ENCODE measurements around the gene NETO2. TPM values are rescaled to one million over a fixed set of nuclear protein-coding genes. Genes with fewer than 3 reads are reported as not detected.

The NETO2 gene
- total RNA-seq, 1 experiment from 2014 or later = 54.4 TPM

- intact Hi-C loops (cut with micrococcal nuclease; ENCODE audit: unreplicated experiment) = no loop called here
- ChIA-PET CTCF (no interaction called here), POLR2A (ENCODE audit: unreplicated experiment) (no interaction called here)
- Histone ChIP-seq H3K9me2 (ENCODE audit: insufficient read depth) (no peaks in the 10 kb centered on the region), H3K4me3 (no peak overlapping the region), H3K9me3 (ENCODE audit: insufficient read depth, low read depth) (no peaks in the 10 kb centered on the region), H3K36me3 (ENCODE audit: low read depth) (no peaks in the 10 kb centered on the region), H2AFZ (no peak overlapping the region), H3K79me2 (ENCODE audit: low read depth) (no peaks in the 10 kb centered on the region), H3K4me1 (replicated peaks; ENCODE audit: insufficient read depth) (no peaks in the 10 kb centered on the region), H3K27me3 (ENCODE audit: insufficient read depth, low read depth) (no peaks in the 10 kb centered on the region), H3K27ac (no peak overlapping the region), H3F3A (ENCODE audit: insufficient read depth, low read depth) (no peaks in the 10 kb centered on the region), H3K4me2 (no peak overlapping the region), H4K20me1 (ENCODE audit: insufficient read depth) (no peaks in the 10 kb centered on the region)
- BruUV-seq (replicated peaks) = no TSS peak
- no peak for DNase-seq
- no peak for TF ChIP-seq EZH2 (IDR thresholded peaks at IDR 0.05; ENCODE audit: low read depth)
- TF ChIP-seq, protein P1, sequence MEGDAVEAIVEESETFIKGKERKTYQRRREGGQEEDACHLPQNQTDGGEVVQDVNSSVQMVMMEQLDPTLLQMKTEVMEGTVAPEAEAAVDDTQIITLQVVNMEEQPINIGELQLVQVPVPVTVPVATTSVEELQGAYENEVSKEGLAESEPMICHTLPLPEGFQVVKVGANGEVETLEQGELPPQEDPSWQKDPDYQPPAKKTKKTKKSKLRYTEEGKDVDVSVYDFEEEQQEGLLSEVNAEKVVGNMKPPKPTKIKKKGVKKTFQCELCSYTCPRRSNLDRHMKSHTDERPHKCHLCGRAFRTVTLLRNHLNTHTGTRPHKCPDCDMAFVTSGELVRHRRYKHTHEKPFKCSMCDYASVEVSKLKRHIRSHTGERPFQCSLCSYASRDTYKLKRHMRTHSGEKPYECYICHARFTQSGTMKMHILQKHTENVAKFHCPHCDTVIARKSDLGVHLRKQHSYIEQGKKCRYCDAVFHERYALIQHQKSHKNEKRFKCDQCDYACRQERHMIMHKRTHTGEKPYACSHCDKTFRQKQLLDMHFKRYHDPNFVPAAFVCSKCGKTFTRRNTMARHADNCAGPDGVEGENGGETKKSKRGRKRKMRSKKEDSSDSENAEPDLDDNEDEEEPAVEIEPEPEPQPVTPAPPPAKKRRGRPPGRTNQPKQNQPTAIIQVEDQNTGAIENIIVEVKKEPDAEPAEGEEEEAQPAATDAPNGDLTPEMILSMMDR (conservative IDR thresholded peaks at IDR 0.05) = no peak
These were observed 71.6 kb downstream of the NETO2 start for GRCh38 chr16:47072158-47072557.

DNA sequence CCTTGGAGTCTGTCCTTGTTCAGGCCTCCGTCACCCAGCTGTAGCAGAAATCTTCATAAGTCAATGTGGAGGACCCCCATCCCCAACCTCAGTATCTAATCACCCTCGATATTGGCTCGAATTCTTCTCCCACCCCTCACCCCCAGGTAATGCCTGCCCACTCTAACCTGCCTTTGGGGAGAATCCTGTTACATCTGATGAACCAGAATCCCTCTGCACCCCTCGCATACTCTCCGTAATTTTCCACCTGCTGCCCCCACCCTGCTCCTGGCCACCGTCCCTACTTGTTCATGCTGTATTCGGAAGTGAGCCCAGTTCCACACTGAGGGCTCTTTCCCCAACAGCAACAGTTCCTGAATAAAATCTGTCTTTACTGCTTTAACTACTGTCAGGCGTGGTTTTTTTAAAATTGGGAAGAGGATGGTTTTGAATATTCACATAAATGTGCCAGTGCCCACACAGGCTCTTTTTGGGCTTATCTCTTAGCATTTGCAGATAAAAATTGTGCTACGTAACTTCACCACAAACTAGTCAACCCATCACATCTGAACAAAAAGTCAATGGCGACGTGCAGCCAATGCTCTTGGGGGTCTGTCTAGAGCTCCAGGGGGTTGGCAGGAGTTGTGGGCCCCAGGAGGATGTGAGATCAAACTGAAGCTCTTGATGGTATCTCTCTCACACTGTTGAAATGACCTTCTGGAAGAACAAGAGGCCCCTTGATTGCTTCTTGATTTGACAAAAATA lies 73.7 kb downstream of the NETO2 start:
- ChIA-PET CTCF (no interaction called here), POLR2A (ENCODE audit: unreplicated experiment) (no interaction called here)
- Histone ChIP-seq H3K9me2 (ENCODE audit: insufficient read depth) (no peaks in the 10 kb centered on the region), H3F3A (ENCODE audit: insufficient read depth, low read depth) (no peaks in the 10 kb centered on the region), H3K9me3 (ENCODE audit: insufficient read depth, low read depth) (no peaks in the 10 kb centered on the region), H3K4me2 (no peak overlapping the region), H2AFZ (no peak overlapping the region), H3K36me3 (ENCODE audit: low read depth) (no peaks in the 10 kb centered on the region), H3K27me3 (ENCODE audit: insufficient read depth, low read depth) (no peaks in the 10 kb centered on the region), H3K27ac (no peak overlapping the region), H3K4me3 (no peak overlapping the region), H3K79me2 (ENCODE audit: low read depth) (no peaks in the 10 kb centered on the region), H3K4me1 (replicated peaks; ENCODE audit: insufficient read depth) (no peaks in the 10 kb centered on the region), H4K20me1 (ENCODE audit: insufficient read depth) (no peaks in the 10 kb centered on the region)
- intact Hi-C loops (cut with micrococcal nuclease; ENCODE audit: unreplicated experiment) = no loop called here
- no TSS peak for BruUV-seq (replicated peaks)
- no peak for DNase-seq
- TF ChIP-seq, protein P1 (conservative IDR thresholded peaks at IDR 0.05) = no peak
- no peak for TF ChIP-seq EZH2 (IDR thresholded peaks at IDR 0.05; ENCODE audit: low read depth)

GRCh38 chr16:47069313-47069712 lies 74.4 kb downstream of the NETO2 start:
- H2AFZ ChIP-seq = no peak overlapping the region
- no peaks in the 10 kb centered on the region for H3F3A ChIP-seq (ENCODE audit: insufficient read depth, low read depth)
- ChIA-PET POLR2A (ENCODE audit: unreplicated experiment) (no interaction called here), CTCF (no interaction called here)
- H3K36me3 ChIP-seq (ENCODE audit: low read depth) = no peaks in the 10 kb centered on the region
- H3K4me3 ChIP-seq = no peak overlapping the region
- no peaks in the 10 kb centered on the region for H3K9me3 ChIP-seq (ENCODE audit: insufficient read depth, low read depth)
- TF ChIP-seq EZH2 (IDR thresholded peaks at IDR 0.05; ENCODE audit: low read depth) = no peak
- TF ChIP-seq, protein P1 (conservative IDR thresholded peaks at IDR 0.05) = no peak
- no peaks in the 10 kb centered on the region for H3K79me2 ChIP-seq (ENCODE audit: low read depth)
- H3K4me1 ChIP-seq (replicated peaks; ENCODE audit: insufficient read depth) = no peaks in the 10 kb centered on the region
- H4K20me1 ChIP-seq (ENCODE audit: insufficient read depth) = no peaks in the 10 kb centered on the region
- no peak overlapping the region for H3K4me2 ChIP-seq
- no peaks in the 10 kb centered on the region for H3K9me2 ChIP-seq (ENCODE audit: insufficient read depth)
- no peaks in the 10 kb centered on the region for H3K27me3 ChIP-seq (ENCODE audit: insufficient read depth, low read depth)
- no peak overlapping the region for H3K27ac ChIP-seq
- DNase-seq = no peak
- intact Hi-C loops (cut with micrococcal nuclease; ENCODE audit: unreplicated experiment) = no loop called here
- BruUV-seq (replicated peaks) = no TSS peak

All from PC-9 (cell line).